ENCODE measurements around the gene FARP1.
"Not testable (repeated sequence)": the region's sequence is repeated elsewhere in the genome, so short reads cannot be mapped to it uniquely, and the experiment has no call there.

The FARP1 gene

DNA sequence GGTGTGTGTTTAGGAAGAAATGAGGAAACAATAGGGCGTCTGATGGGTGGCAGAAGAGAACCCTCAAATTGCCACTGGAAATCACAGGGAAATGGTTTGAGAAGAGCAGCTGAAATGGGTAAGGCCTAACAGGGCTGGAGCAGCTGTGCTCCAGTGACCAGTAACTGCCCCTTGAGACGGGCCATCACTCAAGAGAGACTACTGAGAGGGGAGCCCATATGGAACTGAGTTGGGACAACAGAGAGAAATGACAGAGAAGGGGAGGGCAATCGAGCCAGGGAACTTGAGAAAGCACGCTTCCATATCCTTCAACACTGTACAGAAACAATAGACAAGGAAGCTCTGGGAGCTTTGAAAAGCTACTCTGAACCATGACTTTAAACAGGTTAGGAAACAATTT, 209.3 kb downstream of the FARP1 start:
- DNase-seq (ENCODE audit: low spot score) (no peak), FAIRE-seq (no peak)

DNA sequence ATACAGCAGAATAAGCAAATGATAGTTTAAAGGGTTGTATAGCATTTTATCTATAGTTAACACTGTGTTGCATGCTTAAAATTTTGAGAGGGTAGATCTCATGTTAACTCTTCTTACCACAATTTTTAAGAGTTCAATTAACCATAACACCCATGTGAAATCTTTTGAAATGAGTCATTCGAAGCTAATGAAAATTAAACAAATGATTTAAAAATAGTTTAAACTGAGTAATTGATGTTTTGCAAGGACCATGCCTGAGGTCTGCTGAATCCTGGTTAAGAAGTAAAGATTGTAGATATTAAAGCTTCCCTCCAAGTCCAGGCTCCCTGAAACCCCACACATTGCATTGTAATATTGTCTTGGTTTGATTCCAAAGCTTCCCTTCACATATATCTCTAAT, 210.9 kb downstream of the FARP1 start:
- DNase-seq (ENCODE audit: low spot score), result no peak

DNA sequence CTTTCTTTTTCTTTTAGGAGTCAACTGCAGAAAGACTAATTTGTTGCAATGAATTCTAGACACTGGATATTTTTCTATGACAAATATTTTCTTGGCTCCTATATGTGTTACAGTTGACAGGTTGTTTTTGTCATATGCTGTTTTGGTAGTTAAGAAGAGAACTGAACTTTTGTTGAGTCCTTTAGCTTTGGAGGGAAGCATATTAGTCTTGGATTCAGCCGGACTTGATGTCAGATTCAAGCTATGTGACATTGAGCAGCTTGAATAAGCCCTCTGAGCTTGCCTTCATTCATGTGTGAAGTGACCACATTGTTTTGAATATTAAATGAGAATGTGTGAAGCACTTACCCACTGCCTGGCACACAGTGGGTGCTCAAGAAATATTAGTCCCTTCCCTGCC, 216.0 kb downstream of the FARP1 start:
- DNase-seq (ENCODE audit: low spot score) (no peak), FAIRE-seq (no peak)

More for the DNA sequence above, 210.9 kb downstream of the FARP1 start:
- no peak for FAIRE-seq

DNA sequence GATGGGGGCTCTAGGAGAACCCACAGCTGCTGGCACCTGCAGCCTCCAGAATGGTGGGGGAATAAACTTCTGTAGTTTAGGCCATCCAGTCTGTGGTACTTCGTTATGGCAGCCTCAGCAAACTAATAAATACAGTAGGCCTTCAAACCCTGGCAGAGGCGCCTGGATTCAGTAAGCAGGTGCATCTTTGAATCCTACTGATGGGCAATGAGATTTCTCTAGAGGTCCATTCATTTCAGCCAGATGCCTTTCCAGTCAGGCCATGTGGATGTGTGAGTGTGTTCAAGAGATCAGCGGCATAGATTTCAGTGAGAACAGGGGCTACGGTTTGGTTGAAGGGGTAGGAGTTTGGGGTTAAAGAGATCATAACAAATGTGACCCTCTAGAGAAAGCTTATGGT, 217.7 kb downstream of the FARP1 start:
- DNase-seq (ENCODE audit: low spot score) (no peak), FAIRE-seq (no peak)

DNA sequence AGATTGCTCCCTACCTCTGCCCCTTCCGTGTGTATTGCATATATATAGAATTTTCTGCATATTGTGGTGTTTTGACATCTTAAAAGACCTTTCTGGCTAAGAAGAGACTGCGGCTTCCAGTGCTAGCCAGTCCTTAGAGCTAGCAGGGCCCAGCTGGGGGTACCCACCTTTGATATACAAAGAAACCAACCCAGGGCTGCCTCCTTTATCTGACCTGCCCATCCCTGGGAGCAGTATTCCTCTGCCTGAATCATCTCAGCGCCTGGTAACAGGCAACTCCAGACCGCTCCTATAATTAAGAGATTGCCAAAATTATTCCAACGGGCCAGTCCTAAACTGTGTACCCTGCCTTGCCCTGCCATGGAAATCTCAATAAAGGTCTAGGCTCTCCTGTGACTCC, 220.4 kb downstream of the FARP1 start:
- no peak for DNase-seq (ENCODE audit: low spot score)
- no peak for FAIRE-seq

DNA sequence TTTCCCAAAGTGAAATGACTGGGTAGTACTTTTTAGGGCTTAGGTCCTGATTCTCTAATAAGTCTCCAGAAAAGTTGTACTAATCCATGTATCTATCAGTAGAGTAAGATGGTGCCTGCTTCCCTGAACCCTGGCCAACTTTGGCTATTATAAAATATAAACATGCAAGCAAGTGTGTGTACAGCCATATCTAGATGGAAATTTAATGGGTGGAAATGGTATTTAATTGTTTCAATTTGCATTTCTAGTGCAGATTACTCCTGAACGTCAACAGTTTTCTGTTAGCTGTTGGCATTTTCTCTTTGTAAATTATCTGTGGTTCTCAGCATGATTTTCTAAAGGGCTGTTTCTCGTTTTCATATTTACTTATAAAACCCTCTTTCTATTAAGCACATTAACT, 221.3 kb downstream of the FARP1 start:
- FAIRE-seq, result no peak
- DNase-seq (ENCODE audit: low spot score), result no peak

DNA sequence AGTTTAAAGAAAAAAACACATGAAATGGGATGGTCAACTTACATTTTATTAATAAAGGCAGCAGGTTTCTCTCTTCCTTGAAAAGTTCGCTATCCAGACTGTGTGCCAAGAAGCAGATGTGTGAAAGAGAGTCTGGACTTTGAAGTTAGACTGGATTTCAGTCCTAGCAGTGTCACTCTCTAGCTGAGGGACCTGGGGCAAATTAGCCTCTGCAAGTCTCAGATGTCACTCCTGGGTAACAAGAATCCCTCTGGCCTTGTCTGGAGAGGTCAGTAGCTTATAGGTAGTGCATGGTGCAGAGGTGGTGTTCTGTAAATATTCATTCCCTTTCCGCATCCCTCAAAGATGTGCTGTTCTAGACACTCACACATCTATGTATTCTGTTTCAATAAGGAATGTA, 221.8 kb downstream of the FARP1 start:
- DNase-seq (ENCODE audit: low spot score) (no peak), FAIRE-seq (no peak)

DNA sequence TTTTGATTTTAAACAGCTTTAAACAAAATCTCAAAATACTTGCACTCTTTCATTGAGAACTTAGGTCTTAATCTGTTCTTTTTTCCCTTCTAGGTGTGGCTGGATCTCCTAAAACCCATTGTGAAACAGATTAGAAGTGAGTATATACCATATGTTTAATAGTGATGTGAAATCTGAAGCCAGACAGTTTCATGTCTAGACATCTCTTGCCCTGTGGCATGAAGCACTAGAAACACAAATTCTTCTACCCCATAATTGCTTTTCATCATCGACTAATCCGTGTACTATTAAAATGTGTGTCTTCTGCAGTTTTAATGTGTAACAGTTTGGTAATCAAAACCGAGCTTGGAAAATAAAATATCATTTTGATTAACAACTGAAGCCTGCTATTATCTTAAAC, 222.4 kb downstream of the FARP1 start:
- FAIRE-seq, result no peak
- no peak for DNase-seq (ENCODE audit: low spot score)

DNA sequence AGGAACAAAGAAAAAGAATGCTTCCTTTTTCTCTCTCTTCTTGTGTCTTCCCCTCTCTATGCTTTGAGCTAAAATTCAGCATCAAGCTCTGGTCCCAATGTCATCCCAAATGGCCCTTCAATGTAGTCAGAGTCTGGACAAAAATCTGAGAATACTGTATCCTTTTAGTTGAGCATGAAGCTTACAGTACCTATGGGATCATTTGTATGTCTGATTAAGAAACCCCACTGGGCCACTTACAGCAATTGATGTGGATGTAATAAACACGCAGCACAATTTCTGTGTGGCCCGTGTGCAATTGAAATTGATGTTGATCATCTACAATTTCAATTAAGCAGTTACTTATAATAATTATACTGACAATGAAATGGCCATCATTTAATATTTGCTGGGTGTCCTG, 223.1 kb downstream of the FARP1 start:
- FAIRE-seq (no peak), DNase-seq (ENCODE audit: low spot score) (no peak)

DNA sequence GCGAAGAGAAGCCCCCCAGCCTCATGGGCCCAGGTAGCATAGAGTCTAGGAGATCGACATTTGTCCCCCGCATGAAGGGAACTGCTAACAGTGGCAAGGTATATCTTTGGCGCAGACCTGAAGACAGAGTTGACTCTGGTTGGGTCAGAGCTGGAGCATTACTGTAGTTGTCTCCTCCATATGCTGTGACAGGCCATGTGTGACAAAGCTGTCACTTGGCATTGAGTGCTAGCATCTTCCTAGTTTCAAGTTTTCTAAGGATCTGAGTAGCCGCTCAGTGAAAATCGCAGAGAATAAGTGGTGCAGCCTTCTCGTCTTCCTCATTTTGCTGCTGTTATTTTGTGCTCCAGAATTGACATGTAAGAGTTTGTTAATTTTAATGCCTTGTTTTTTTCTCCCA, 223.5 kb downstream of the FARP1 start:
- DNase-seq (ENCODE audit: low spot score) (no peak), FAIRE-seq (no peak)

DNA sequence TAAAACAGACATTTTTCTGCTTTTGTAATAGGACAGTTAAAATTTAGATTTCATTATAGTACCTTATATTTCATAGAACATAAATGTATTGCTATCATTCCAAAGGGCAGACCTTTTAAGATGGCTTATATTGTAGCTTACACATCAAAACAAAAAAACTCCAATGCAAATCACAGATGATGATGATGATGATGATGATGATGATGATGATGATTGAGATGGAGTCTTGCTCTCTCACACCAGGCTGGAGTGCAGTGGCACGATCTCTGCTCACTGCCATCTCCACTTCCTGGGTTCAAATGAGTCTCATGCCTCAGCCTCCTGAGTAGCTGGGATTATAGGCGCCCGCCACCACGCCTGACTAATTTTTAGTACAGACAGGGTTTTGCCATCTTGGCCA, 224.1 kb downstream of the FARP1 start:
- DNase-seq (ENCODE audit: low spot score) (no peak), FAIRE-seq (no peak)

DNA sequence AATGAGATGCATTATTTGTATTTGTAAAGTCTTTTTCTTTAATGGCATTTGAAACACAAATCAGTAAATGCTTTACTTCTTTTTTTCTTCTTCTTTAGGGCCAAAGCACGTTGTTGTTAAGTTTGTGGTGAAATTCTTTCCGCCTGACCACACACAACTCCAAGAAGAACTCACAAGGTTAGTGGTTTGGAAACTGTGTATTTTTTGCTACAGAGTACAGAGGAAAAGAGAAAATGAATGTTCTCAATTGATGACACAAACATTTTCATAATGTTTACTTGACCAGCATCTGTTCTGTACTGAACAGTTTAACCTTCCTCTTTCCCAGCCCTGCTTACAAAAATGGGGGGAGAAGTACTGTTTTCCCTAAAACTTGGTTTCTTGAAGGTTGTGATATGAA, 225.1 kb downstream of the FARP1 start:
- DNase-seq (ENCODE audit: low spot score), result no peak
- peak; percentile 73 for FAIRE-seq

DNA sequence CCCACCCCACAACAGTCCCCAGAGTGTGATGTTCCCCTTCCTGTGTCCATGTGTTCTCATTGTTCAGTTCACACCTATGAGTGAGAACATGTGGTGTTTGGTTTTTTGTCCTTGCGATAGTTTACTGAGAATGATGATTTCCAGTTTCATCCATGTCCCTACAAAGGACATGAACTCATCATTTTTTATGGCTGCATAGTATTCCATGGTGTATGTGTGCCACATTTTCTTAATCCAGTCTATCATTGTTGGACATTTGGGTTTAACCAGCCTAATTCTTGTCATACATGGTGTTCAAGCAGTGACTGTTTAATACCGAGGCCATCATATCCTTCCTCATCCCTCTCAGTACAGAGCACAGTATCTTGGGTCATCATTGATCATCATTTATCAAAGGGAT, 226.6 kb downstream of the FARP1 start:
- FAIRE-seq, result not testable (repeated sequence)

DNA sequence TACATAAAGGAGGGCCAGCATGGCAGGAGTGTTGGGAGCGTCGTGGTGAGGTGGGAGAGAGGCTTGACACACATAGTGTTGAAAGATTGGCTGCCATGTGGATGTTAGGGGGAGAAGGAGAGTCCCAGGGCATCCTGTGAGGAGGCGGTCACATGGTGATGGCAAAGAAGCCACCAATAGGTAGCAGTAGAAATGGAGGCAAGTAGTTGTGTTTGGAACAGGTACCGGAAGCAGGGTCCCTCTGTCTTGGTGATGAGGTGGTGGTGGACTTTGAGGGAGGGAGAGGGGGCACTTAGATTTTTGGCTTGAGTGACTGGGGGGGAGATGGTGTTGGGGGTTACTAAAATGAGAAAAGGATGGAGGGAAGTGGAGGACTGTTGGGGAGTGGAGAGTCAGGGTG, 227.4 kb downstream of the FARP1 start:
- no peak for FAIRE-seq
- DNase-seq (ENCODE audit: low spot score), result no peak

More for the DNA sequence above, 226.6 kb downstream of the FARP1 start:
- not testable (repeated sequence) for DNase-seq (ENCODE audit: low spot score)

DNA sequence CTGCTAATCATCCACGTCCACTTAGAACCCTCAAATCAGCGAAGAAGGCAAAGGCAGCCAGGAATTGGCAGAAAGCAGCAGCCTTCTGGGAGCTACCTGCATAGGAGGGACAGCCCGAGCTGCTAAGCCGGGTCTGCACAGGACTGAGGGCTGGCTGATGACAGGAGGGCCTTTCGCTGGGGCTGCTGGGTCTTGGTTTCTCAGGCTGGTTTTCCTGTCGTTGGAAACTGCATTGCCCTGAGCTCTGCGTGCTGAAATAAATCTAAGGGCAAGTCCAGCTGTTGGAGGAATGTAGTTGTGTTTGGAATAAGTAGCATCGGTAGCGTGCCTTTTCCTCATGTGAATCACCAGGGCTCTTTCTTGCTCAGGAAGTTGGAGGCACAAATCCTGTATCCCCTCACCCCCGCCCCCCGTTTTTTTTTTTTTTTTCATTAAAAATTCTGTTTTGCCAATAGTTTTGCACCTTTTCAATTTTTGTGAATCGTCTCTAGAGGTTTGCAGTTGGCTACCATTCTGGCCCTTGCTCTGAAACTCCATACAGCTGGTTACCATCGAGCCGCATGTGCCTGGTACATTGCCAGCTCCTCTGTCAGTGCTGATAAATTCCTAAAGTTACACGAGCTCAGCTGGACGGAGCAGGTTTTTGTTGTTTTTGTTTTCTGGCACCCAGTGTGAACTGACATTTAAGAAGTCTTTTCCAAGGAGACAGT, 228.1 kb downstream of the FARP1 start:
- FAIRE-seq (no peak), DNase-seq (ENCODE audit: low spot score) (no peak)

DNA sequence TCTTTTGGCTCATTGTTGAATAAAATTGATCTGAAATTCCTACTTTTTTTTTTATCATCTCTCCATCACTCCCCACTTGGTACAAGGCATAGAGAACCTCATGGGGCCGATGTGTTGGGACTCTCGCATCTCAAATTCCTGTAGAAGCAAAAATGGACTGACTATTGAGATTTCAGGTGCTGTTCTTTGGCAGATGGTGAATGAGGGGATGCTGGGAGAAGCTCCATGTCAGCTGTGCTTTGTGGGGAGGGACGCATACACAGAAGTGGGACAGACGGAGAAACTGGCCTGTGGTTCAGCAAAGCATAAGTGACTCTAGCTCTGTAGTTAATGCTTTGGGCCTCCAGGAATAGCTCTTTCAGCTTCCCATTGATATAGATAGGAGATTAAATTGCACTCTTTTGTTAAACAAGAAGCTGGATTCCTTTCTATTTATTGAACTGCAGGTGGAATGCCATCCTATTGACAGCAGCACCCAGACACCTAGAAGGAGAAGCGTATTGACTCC, 228.7 kb downstream of the FARP1 start:
- FAIRE-seq (no peak), DNase-seq (ENCODE audit: low spot score) (no peak)

DNA sequence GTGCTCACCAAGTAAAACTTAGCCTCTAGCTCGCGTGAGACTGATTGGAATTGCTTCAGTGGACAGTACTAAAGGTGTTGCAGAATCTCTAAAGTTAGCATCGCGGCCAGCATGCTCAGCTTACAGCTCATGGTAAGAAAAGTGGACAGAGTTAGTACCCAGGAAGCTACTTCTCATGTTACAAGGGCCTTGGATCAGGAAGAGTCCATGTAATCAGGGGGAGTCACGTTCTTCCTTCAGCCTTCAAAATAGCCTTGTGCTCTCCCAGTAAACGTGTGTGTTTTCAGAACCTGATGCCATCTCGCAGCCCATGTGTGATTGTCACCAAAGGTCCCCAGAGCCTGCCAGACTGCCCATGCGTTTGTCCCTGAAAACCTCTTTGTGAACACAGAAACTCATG, 230.0 kb downstream of the FARP1 start:
- no peak for FAIRE-seq

DNA sequence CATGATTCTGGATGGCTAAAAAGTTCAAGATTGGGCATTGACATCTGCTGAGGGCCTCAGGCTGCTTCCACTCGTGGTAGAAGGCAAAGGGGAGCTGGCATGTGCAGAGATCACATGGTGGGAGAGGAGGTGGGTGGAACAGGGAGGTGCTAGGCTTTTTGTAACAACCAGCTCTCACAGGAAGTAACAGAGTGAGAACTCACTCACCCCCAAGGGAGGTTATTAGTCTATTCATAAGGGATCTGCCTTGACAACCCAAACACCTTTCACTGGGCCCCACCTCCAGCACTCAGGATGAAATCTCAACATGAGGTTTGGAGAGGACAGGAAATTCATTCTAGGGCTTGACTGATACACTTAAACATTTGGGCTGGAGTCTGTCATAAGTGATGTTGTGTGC, 231.9 kb downstream of the FARP1 start:
- FAIRE-seq (no peak), DNase-seq (ENCODE audit: low spot score) (no peak)

More for the DNA sequence above, 230.0 kb downstream of the FARP1 start:
- no peak for DNase-seq (ENCODE audit: low spot score)

DNA sequence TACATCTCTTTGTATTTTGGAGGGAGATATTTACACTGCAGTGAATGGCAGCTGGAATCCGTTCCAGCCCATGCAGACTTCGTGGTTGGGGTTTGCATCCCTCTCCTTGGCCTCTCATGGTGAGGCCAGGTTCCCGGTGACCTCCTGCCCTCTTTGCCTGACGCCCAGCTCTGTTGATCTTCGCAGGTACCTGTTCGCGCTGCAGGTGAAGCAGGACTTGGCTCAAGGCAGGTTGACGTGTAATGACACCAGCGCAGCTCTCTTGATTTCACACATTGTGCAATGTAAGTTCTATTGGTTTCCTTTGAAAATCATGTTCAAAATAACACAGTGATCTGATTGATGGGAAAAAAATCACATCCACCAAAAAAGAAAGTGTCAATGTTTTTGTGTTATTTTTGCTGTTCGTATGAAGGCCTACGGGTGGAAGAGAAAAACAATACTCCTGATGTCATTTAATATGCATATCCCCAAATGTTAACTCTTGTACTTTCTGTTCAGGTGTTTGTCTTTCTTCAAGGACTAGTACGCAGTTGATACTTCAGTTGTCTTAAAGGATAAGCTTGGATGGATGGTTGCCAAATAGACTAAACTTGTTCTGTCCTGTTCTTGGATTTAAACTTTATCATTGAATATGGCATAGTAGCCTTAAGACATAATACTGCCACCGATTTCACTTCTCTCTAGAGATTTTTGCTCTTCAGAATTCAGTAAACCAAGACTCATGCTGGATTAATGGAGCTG, 234.9 kb downstream of the FARP1 start:
- FAIRE-seq (no peak), DNase-seq (ENCODE audit: low spot score) (no peak)

DNA sequence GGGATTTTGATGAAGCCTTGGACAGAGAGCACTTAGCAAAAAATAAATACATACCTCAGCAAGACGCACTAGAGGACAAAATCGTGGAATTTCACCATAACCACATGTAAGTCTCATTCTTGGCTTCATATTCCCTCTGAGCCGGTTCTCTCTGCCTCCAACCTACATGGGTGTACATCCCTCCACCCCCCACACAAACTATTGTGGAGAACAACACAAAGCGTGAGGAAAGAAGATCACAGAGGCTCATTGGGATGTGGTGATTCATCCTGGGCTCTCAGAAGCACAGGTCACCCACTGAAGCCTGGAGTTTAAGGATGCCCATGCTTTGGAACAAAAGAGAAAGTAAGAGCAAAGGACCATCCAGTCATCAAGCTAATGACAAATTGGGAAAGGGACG, 241.8 kb downstream of the FARP1 start:
- no peak for FAIRE-seq

DNA sequence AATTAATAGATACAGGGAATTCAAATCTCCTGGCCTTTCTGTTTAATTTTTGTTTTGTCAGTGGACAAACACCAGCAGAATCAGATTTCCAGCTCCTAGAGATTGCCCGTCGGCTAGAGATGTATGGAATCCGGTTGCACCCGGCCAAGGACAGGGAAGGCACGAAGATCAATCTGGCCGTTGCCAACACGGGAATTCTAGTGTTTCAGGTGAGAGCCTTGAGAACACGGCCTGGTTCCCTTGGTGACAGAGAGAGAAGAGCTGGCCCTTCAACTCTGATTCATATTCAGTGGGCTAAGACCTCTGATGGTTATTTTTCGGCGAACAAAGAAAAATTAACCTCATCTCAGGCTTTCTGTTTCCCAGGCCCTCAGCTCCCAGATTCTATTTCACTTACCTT, 242.7 kb downstream of the FARP1 start:
- FAIRE-seq (no peak), DNase-seq (ENCODE audit: low spot score) (no peak)

More for the DNA sequence above, 241.8 kb downstream of the FARP1 start:
- DNase-seq (ENCODE audit: low spot score), result no peak

DNA sequence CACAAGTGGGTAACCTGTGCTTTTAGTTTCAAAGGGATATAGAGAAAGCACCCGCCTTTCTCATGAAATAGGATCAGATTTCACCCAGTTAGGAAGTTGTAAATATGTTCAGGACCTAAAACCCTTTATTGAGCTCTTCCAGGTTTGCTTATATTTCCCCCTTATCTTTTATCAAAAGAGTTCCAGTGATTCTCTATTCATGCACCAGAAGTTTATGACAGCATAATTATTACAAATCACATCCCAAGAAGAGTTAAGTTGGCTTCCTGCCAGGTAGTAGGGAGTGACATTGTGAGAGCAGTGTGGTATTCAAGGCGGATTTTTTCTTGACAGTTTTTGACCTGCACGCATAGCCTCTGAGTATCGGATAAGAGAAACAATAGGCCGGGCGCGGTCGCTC, 243.7 kb downstream of the FARP1 start:
- no peak for DNase-seq (ENCODE audit: low spot score)

DNA sequence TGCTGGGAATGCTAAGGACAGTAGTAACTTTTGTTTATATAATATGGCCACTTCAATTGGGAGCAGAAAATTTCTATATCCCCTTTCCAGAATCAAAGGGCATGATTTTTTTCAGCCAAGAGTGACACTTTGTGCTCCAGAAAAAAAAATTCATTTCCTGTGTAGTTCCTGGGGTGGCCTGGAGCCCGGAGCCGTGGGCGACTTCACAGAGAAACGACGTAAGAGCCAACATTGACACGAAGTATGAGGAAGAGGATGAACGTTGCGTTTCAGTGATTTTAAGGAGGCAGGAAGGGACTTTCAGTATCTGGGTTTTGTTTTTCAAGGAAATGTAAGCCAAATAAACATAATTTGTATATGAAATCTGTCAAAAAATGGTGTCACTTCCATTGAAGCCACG, 246.4 kb downstream of the FARP1 start:
- no peak for FAIRE-seq
- DNase-seq (ENCODE audit: low spot score), result no peak

More for the DNA sequence above, 243.7 kb downstream of the FARP1 start:
- no peak for FAIRE-seq
